DND-41 (cell line): Measurements from ENCODE around the gene SECTM1.

ENCODE experiments used
- ATAC-seq: fragments of 200-7000 bp; cut with Tn5 transposase; 3 replicates; pipeline ENCODE4 v1.9.1; 2021; ENCODE audit warnings: low read depth; ENCODE audit not compliant: insufficient read depth
- DNase-seq: peaks from one replicate; pipeline ENCODE4 v3.0.0-alpha.2; 2020
- H2AFZ ChIP-seq: 2 replicates; pipeline ENCODE4 v1.6.0; 2012; ENCODE audit warnings: low read depth, low read length
- H3K27ac ChIP-seq: 2 replicates; pipeline ENCODE4 v1.5.1; 2012; ENCODE audit warnings: low read length, inconsistent platforms
- H3K27me3 ChIP-seq: fragments of 200-600 bp; sonication (generic); 2 replicates; pipeline ENCODE4 v1.6.0; 2012; ENCODE audit warnings: low read length, mild to moderate bottlenecking, inconsistent platforms; ENCODE audit not compliant: insufficient read depth, poor library complexity
- H3K36me3 ChIP-seq: 2 replicates; pipeline ENCODE4 v1.5.1; 2012; ENCODE audit warnings: low read length, inconsistent platforms; ENCODE audit not compliant: insufficient read depth
- H3K4me1 ChIP-seq: 2 replicates; pipeline ENCODE4 v1.5.1; 2012; ENCODE audit warnings: mild to moderate bottlenecking, low read length; ENCODE audit not compliant: insufficient read depth
- H3K4me2 ChIP-seq: 2 replicates; pipeline ENCODE4 v1.6.0; 2012; ENCODE audit warnings: mild to moderate bottlenecking, moderate library complexity, low read length, inconsistent platforms; ENCODE audit not compliant: insufficient read depth
- H3K4me3 ChIP-seq, 2 experiments: fragments of 200-600 bp in 1 of 2; shearing (Covaris generic) in 1 of 2; 2 replicates each; pipeline ENCODE4 v1.5.1; 2012 to 2016; ENCODE audit warnings: inconsistent platforms in 2 of 2, low read length in 2 of 2, mild to moderate bottlenecking in 2 of 2, low read depth in 1 of 2, moderate library complexity in 1 of 2
- H3K79me2 ChIP-seq: 2 replicates; pipeline ENCODE4 v1.6.0; 2012; ENCODE audit warnings: low read length, inconsistent platforms; ENCODE audit not compliant: insufficient read depth
- H3K9ac ChIP-seq: 2 replicates; pipeline ENCODE4 v1.6.0; 2012; ENCODE audit warnings: low read depth, mild to moderate bottlenecking, inconsistent platforms, low read length, moderate library complexity
- H3K9me3 ChIP-seq: 2 replicates; pipeline ENCODE4 v1.5.1; 2012; ENCODE audit warnings: low read length, moderate library complexity, mild to moderate bottlenecking, inconsistent platforms; ENCODE audit not compliant: insufficient read depth, severe bottlenecking
- H4K20me1 ChIP-seq: 2 replicates; pipeline ENCODE4 v1.6.0; 2012; ENCODE audit warnings: low read length; ENCODE audit not compliant: insufficient read depth
- CTCF ChIP-seq: IDR thresholded peaks from 2 replicates; pipeline ENCODE4 v1.5.1; 2012; ENCODE audit warnings: borderline replicate concordance, low read length, moderate library complexity, mild to moderate bottlenecking; ENCODE audit not compliant: poor library complexity, severe bottlenecking; ENCODE audit errors: extremely low read depth
- EZH2 ChIP-seq: IDR thresholded peaks from 3 replicates; pipeline ENCODE4 v1.6.1; 2012; ENCODE audit warnings: borderline replicate concordance, low read depth, mild to moderate bottlenecking, moderate library complexity, low read length, inconsistent platforms; ENCODE audit not compliant: severe bottlenecking

SECTM1 gene

GRCh38 chr17:82357394-82357793 lies 23.8 kb upstream of the SECTM1 start:
- Histone ChIP-seq H3K4me3 (no peak overlapping the region), H3K27ac (peak overlapping the region; percentile 78), H3K79me2 (peaks cover 18% of the 10 kb centered on the region), H3K9me3 (no peaks in the 10 kb centered on the region), H3K4me2 (no peak overlapping the region), H3K36me3 (peaks cover 11% of the 10 kb centered on the region), H3K27me3 (no peaks in the 10 kb centered on the region), H3K4me1 (peaks cover 44% of the 10 kb centered on the region), H2AFZ (0 out of 2 replicates have a peak overlapping the region, but pooled peaks have one; percentile 15), H4K20me1 (peaks cover 9% of the 10 kb centered on the region), H3K9ac (peak overlapping the region; percentile 14; the same call in 1 of the 2 replicates)
- DNase-seq (no peak), ATAC-seq (no peak)
- TF ChIP-seq CTCF (no peak), EZH2 (no peak)

GRCh38 chr17:82356845-82357355 lies 23.3 kb upstream of the SECTM1 start:
- peak overlapping the region; percentile 14; the same call in 1 of the 2 replicates for H3K9ac ChIP-seq
- no peaks in the 10 kb centered on the region for H3K9me3 ChIP-seq
- H3K4me3 ChIP-seq, result no peak overlapping the region
- H3K36me3 ChIP-seq, result peaks cover 6% of the 10 kb centered on the region
- TF ChIP-seq CTCF, result no peak
- no peak for TF ChIP-seq EZH2
- H3K27ac ChIP-seq, result peak overlapping the region; percentile 78; the same call in 1 of the 2 replicates
- no peak overlapping the region for H3K4me2 ChIP-seq
- H4K20me1 ChIP-seq, result peaks cover 4% of the 10 kb centered on the region; the same call in 1 of the 2 replicates
- ATAC-seq (no peak), DNase-seq (no peak)
- peaks cover 13% of the 10 kb centered on the region for H3K79me2 ChIP-seq
- H3K4me1 ChIP-seq, result peaks cover 44% of the 10 kb centered on the region
- no peaks in the 10 kb centered on the region for H3K27me3 ChIP-seq
- H2AFZ ChIP-seq, result no peak overlapping the region

- Histone ChIP-seq H4K20me1 (no peaks in the 10 kb centered on the region), H3K27me3 (no peaks in the 10 kb centered on the region), H3K4me2 (no peak overlapping the region), H3K4me3 (no peak overlapping the region), H3K36me3 (no peaks in the 10 kb centered on the region), H3K9me3 (no peaks in the 10 kb centered on the region), H2AFZ (no peak overlapping the region), H3K27ac (no peak overlapping the region), H3K9ac (no peak overlapping the region), H3K4me1 (peaks cover 47% of the 10 kb centered on the region), H3K79me2 (peaks cover 8% of the 10 kb centered on the region)
- ATAC-seq (no peak), DNase-seq (no peak)
- TF ChIP-seq CTCF (no peak), EZH2 (no peak)
These were observed 22.3 kb upstream of the SECTM1 start for GRCh38 chr17:82355770-82356427.
